ENCODE results near the gene C9orf152.
"Not testable (repeated sequence)": the region's sequence is repeated elsewhere in the genome, so short reads cannot be mapped to it uniquely, and the experiment has no call there.

Gene C9orf152

DNA sequence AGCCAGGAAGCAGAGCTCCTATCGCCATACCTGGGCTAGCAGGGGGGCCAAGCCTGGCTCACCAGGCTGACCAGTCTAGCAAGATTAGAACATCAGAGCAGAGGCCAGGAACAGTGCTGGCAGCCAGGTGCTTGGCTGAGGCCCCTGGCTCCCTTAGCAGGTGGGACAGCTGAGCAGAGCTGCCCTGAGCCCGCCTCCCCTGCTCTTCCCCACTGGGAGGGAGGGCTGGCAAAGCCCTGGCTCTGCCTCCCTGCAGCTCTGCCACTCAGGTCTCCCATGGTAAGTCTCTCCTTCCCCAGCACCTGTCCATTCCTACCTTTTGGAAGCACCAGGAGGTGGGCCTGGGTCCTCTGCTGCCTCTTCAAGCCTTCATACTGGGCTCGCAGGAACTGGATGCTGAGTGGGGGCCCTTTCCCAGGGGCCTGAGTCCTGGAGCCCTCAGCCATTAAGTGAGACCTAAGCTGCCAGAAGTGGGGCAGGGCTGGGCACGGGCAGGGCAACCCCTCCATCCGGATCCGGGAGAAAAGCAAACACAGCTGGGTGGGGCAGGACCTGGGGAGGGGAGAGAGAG is 803 bp downstream of the C9orf152 start:
- no peaks in the 10 kb centered on the region for H3K4me1 ChIP-seq (ENCODE audit: control insufficient read depth, insufficient read depth, low read length)
- H3K36me3 ChIP-seq (ENCODE audit: control insufficient read depth, insufficient read depth, low read length) = no peaks in the 10 kb centered on the region
- no peaks in the 10 kb centered on the region for H3K27me3 ChIP-seq (ENCODE audit: control insufficient read depth, insufficient read depth, low read length)
- H3K9me3 ChIP-seq (ENCODE audit: control insufficient read depth, insufficient read depth, low read length) = no peaks in the 10 kb centered on the region
- no peak overlapping the region for H3K4me3 ChIP-seq (ENCODE audit: low read depth, low read length)
- H3K9ac ChIP-seq (ENCODE audit: low read depth, low read length) = no peak overlapping the region

DNA sequence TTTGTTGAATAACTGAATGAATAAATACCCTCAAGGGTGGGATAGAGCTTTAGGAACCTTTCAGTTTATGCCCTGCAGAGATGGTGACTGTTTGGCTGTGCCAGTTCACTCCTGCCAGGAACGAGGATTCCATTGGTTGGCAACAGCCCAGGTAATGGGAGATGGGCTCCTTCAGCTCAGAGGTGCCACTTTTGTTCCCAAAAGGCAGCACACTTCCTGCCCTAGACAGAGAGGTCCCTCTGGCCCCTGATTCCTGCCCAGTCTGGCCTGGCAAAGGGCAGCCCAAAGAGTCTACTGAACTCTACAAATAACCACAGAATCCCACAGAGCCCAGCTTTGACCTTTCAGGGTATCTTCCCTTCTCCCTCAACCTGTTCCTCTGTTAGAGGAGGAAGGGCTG is 1.6 kb downstream of the C9orf152 start:
- no peaks in the 10 kb centered on the region for H3K27me3 ChIP-seq (ENCODE audit: control insufficient read depth, insufficient read depth, low read length)
- H3K4me3 ChIP-seq (ENCODE audit: low read depth, low read length) = no peak overlapping the region
- no peaks in the 10 kb centered on the region for H3K36me3 ChIP-seq (ENCODE audit: control insufficient read depth, insufficient read depth, low read length)
- H3K9me3 ChIP-seq (ENCODE audit: control insufficient read depth, insufficient read depth, low read length) = no peaks in the 10 kb centered on the region
- H3K4me1 ChIP-seq (ENCODE audit: control insufficient read depth, insufficient read depth, low read length) = no peaks in the 10 kb centered on the region
- H3K9ac ChIP-seq (ENCODE audit: low read depth, low read length) = no peak overlapping the region

DNA sequence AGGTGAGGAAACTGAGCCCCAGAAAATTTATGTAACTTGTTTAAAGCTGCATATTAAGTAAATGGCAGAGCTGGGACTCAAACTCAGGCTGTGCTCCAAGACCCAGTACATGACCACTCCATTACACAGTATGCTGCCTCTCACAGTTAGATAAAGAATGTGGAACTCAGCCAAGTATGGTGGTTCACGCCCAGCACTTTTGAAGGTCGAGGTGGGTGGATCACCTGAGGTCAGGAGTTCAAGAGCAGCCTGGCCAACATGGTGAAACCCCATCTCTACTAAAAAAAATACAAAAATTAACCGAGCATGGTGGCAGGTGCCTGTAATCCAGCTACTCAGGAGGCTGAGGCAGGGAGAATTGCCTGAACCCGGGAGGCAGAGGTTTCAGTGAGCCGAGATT is 2.3 kb downstream of the C9orf152 start:
- H3K9ac ChIP-seq (ENCODE audit: low read depth, low read length); H3K36me3 ChIP-seq (ENCODE audit: control insufficient read depth, insufficient read depth, low read length); H3K27me3 ChIP-seq (ENCODE audit: control insufficient read depth, insufficient read depth, low read length); H3K4me1 ChIP-seq (ENCODE audit: control insufficient read depth, insufficient read depth, low read length); H3K4me3 ChIP-seq (ENCODE audit: low read depth, low read length); H3K9me3 ChIP-seq (ENCODE audit: control insufficient read depth, insufficient read depth, low read length): not testable (repeated sequence)

DNA sequence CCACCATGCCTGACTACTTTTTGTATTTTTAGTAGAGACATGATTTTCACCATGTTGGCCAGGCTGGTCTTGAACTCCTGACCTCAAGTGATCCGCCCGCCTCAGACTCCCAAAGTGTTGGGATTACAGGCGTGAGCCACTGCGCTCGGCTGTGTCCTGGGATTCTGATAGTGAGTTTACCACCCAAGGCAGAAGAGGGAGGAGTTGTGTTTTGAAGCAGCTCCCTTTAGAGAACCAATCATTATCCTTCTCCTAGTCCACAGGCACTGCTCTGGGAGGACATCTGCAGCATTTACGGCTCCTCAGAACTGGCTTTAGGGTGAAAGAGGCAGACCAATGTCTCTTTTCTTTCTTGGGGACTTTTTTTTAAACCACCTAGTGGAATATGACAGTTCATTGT is 5.7 kb downstream of the C9orf152 start:
- H3K9ac ChIP-seq (ENCODE audit: low read depth, low read length) = no peak overlapping the region
- H3K4me3 ChIP-seq (ENCODE audit: low read depth, low read length) = no peak overlapping the region
- H3K9me3 ChIP-seq (ENCODE audit: control insufficient read depth, insufficient read depth, low read length) = no peaks in the 10 kb centered on the region
- H3K27me3 ChIP-seq (ENCODE audit: control insufficient read depth, insufficient read depth, low read length) = no peaks in the 10 kb centered on the region
- no peaks in the 10 kb centered on the region for H3K36me3 ChIP-seq (ENCODE audit: control insufficient read depth, insufficient read depth, low read length)
- no peaks in the 10 kb centered on the region for H3K4me1 ChIP-seq (ENCODE audit: control insufficient read depth, insufficient read depth, low read length)

DNA sequence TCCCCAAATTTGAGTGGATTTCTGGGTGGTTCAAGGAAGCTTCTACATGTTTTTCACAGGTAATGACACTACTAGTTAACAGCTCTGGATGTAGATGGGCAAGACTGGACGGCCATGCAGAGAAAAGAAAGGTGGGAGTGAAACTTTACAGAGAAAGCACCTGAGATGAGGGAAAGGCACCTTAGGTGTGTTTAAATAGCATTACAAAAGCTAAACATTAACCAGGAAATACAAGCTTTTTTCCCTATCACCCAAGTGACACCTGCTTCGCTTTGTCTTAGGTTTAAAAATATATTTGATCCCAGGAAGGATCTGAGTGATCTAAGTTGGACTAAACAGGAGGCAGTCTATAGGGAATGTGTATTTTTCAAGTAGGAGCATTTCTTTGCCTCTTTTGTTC is 8.3 kb downstream of the C9orf152 start:
- Histone ChIP-seq H3K4me1 (ENCODE audit: control insufficient read depth, insufficient read depth, low read length) (no peaks in the 10 kb centered on the region), H3K27me3 (ENCODE audit: control insufficient read depth, insufficient read depth, low read length) (no peaks in the 10 kb centered on the region), H3K36me3 (ENCODE audit: control insufficient read depth, insufficient read depth, low read length) (no peaks in the 10 kb centered on the region), H3K9ac (ENCODE audit: low read depth, low read length) (no peak overlapping the region), H3K4me3 (ENCODE audit: low read depth, low read length) (no peak overlapping the region), H3K9me3 (ENCODE audit: control insufficient read depth, insufficient read depth, low read length) (no peaks in the 10 kb centered on the region)

DNA sequence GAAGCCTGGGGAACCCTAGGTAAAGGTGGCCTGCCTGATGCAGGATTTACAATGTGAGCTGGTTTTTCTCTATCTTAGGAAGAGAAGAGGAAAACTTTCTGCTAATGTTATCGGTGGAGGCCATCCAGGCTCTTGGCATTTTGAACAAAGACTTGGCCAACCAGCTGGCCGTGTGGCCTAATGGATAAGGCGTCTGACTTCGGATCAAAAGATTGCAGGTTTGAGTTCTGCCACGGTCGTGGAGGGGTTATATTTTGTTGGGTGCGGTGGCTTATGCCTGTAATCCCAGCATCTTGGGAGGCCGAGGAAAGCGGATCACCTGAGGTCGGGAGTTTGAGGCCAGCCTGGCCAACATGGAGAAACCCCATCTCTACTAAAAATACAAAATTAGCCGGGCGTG is 9.6 kb downstream of the C9orf152 start:
- no peak overlapping the region for H3K4me3 ChIP-seq (ENCODE audit: low read depth, low read length)
- H3K36me3 ChIP-seq (ENCODE audit: control insufficient read depth, insufficient read depth, low read length) = no peaks in the 10 kb centered on the region
- H3K9me3 ChIP-seq (ENCODE audit: control insufficient read depth, insufficient read depth, low read length) = no peaks in the 10 kb centered on the region
- H3K9ac ChIP-seq (ENCODE audit: low read depth, low read length) = no peak overlapping the region
- H3K27me3 ChIP-seq (ENCODE audit: control insufficient read depth, insufficient read depth, low read length) = no peaks in the 10 kb centered on the region
- no peaks in the 10 kb centered on the region for H3K4me1 ChIP-seq (ENCODE audit: control insufficient read depth, insufficient read depth, low read length)

DNA sequence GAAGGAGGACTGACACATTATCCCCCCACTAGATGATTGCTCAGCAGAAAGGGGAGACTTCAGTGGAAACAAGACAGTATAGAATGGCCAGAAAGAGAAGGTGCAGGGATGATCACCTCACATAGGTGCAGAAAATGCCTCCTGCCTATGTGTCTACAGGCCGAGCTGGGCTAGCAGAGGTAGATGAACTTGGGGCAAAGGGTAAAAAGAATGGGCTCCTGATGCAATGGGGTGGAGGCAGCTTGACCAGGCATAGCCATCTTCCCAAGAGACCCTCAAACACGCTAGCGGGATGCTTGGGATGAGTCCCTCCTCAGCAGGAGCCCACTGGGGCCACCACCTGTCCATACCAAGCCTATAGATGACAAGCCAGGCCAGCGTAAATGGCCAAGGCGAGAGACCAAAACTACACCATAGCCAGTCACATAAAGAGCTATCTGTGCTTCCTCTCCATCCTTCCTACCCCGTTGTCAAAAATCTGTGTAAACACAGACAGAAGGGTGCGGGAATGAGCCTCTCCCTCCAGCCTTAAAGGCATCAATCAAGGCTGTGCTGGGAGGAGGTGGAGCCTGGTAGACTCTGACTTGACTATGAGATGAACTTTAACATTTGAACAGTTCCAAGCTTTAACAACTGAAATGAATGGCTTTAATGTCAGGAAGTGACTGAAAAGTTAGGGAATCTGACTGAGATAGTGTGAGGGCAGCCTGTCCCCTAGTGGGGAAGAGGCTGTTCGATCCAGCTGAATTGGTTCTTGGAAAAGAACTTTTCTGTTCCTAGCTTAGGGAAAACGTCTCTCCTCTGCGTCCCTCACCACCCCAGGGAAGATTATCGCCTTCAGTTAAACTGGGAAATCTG is 10.4 kb downstream of the C9orf152 start:
- H3K27me3 ChIP-seq (ENCODE audit: control insufficient read depth, insufficient read depth, low read length) = no peaks in the 10 kb centered on the region
- H3K9ac ChIP-seq (ENCODE audit: low read depth, low read length) = no peak overlapping the region
- H3K9me3 ChIP-seq (ENCODE audit: control insufficient read depth, insufficient read depth, low read length) = no peaks in the 10 kb centered on the region
- H3K4me1 ChIP-seq (ENCODE audit: control insufficient read depth, insufficient read depth, low read length) = no peaks in the 10 kb centered on the region
- H3K36me3 ChIP-seq (ENCODE audit: control insufficient read depth, insufficient read depth, low read length) = no peaks in the 10 kb centered on the region
- no peak overlapping the region for H3K4me3 ChIP-seq (ENCODE audit: low read depth, low read length)

DNA sequence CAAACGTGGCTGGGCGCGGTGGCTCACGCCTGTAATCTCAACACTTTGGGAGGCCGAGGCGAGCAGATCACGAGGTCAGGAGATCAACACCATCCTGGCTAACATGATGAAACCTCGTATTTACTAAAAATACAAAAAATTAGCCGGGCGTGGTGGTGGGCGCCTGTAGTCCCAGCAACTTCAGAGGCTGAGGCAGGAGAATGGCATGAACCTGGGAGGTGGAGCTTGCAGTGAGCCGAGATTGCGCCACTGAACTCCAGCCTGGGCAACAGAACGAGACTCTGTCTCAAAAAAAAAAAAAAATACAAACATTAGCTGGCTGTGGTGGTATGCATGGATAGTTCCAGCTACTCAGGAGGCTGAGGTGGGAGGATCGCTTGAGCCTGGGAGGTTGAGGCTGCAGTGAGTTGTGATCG is 11.9 kb downstream of the C9orf152 start:
- H3K4me1 ChIP-seq (ENCODE audit: control insufficient read depth, insufficient read depth, low read length); H3K36me3 ChIP-seq (ENCODE audit: control insufficient read depth, insufficient read depth, low read length); H3K4me3 ChIP-seq (ENCODE audit: low read depth, low read length); H3K9ac ChIP-seq (ENCODE audit: low read depth, low read length); H3K9me3 ChIP-seq (ENCODE audit: control insufficient read depth, insufficient read depth, low read length); H3K27me3 ChIP-seq (ENCODE audit: control insufficient read depth, insufficient read depth, low read length): not testable (repeated sequence)

DNA sequence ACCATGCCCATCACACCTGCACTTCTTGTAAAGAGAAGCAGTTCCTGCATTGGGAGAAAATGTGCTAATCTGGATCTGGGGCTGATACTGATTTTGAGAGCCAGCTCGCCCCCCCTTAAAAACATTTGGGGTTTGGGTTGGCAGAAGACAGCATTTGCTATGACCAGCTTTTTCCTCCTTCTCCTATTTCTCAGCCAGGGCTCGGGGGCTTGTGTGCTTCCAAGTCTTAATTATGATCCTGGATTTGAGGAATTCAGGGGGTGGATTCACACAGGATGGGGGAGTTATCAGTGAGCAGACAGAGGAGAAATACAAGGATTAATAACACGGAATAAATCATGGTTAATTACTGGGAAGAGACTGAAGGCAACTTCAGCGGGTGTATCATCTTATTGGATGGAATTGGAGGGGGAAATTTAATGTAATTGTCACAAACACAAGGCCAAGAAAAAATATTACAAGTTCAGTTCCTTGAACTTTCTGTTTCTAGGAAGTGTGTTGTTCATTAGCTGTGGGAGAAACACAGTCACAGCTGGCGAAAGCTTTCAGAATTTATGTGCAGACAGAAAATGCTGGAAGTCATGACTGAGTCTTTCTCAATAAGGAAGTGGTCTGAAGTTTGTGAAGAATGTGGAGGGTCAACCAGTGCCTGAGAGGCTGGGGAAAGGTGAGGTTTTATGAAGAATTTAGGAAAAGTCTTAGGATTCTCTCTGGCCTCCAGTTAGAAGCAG is 15.3 kb downstream of the C9orf152 start:
- no peaks in the 10 kb centered on the region for H3K4me1 ChIP-seq (ENCODE audit: control insufficient read depth, insufficient read depth, low read length)
- H3K36me3 ChIP-seq (ENCODE audit: control insufficient read depth, insufficient read depth, low read length) = no peaks in the 10 kb centered on the region
- H3K9ac ChIP-seq (ENCODE audit: low read depth, low read length) = no peak overlapping the region
- H3K9me3 ChIP-seq (ENCODE audit: control insufficient read depth, insufficient read depth, low read length) = no peaks in the 10 kb centered on the region
- H3K4me3 ChIP-seq (ENCODE audit: low read depth, low read length) = no peak overlapping the region
- no peaks in the 10 kb centered on the region for H3K27me3 ChIP-seq (ENCODE audit: control insufficient read depth, insufficient read depth, low read length)

DNA sequence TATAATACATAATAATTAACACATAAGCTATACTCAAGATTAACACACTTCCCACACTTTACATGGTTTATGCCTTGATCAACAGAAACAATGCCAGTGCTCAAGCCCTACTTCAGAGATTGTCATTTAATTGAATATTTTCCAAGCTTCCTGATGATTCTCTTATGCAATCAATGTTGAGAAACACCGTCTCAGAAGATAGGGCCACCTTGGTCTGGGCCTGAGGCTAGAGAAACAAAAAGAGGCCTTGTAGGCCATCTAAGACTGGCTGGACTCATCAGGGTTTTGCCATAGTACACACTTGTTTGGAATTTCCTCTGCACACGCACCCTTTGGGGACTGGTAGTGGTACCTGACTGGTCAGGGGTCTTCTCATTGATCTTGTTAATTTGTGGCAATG is 16.3 kb downstream of the C9orf152 start:
- H3K4me3 ChIP-seq (ENCODE audit: low read depth, low read length) = no peak overlapping the region
- no peak overlapping the region for H3K9ac ChIP-seq (ENCODE audit: low read depth, low read length)
- H3K9me3 ChIP-seq (ENCODE audit: control insufficient read depth, insufficient read depth, low read length) = no peaks in the 10 kb centered on the region
- no peaks in the 10 kb centered on the region for H3K36me3 ChIP-seq (ENCODE audit: control insufficient read depth, insufficient read depth, low read length)
- H3K4me1 ChIP-seq (ENCODE audit: control insufficient read depth, insufficient read depth, low read length) = no peaks in the 10 kb centered on the region
- no peaks in the 10 kb centered on the region for H3K27me3 ChIP-seq (ENCODE audit: control insufficient read depth, insufficient read depth, low read length)

DNA sequence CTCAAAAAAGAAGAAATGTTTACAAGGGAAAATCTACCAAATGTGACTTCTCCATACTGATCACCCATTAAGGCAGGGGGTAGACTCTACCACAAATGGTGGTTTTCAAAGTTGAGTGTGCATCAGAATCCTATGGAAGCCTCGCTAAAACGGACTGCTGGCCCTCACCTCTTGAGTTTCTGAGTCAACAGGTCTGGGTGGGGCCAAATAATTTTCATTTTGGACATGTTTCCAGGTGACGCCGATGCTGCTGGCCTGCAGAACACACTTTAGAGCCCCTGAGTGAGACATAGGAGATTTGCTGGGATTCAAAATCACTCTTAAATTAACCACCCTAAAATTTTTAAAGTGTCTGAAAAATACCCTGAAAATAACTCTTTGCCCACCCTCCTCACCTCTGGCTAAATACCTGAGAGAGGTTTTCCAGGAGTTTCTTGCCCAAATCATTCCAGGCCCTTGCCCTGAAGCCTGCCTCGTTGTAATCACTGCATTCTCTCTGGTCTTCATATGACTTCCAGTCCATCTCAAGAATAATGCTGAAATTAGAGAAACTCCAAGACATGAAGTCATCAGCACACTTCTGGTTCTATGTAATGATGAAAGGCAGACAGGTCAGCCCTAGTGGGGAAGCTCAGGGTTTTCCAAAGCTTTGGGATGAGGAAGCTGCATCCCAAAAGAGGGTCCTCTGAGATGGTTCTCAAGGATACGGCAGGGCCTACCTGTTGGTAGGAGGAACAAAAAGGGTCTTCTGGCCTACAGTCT is 18.2 kb downstream of the C9orf152 start:
- H3K36me3 ChIP-seq (ENCODE audit: control insufficient read depth, insufficient read depth, low read length) = no peaks in the 10 kb centered on the region
- no peaks in the 10 kb centered on the region for H3K27me3 ChIP-seq (ENCODE audit: control insufficient read depth, insufficient read depth, low read length)
- peaks cover 3% of the 10 kb centered on the region for H3K4me1 ChIP-seq (ENCODE audit: control insufficient read depth, insufficient read depth, low read length)
- no peak overlapping the region for H3K4me3 ChIP-seq (ENCODE audit: low read depth, low read length)
- H3K9ac ChIP-seq (ENCODE audit: low read depth, low read length) = no peak overlapping the region
- no peaks in the 10 kb centered on the region for H3K9me3 ChIP-seq (ENCODE audit: control insufficient read depth, insufficient read depth, low read length)

Measured in iPS-15b (cell line).